Endothelial cell of umbilical vein (primary cell): ENCODE results near the gene DENND1A. TPM values are rescaled to one million over a fixed set of nuclear protein-coding genes. Genes with fewer than 3 reads are reported as not detected.
"Not testable (repeated sequence)": the region's sequence is repeated elsewhere in the genome, so short reads cannot be mapped to it uniquely, and the experiment has no call there.

Experiments used
- BruUV-seq: library from RNA; stranded (reverse); fragments of 400-500 nt; replicated peaks from 2 replicates; lab custom pipeline; 2021; lab: Mats Ljungman, UMichigan
- CTCF ChIA-PET: fragments of 300-600, 350-600 bp; sonication (Branson Sonifier 250); formaldehyde crosslinking; loops from one replicate; lab custom pipeline; 2021; ENCODE audit warnings: antibody characterized with exemption, inconsistent platforms; lab: Charles Lee
- POLR2A ChIA-PET: fragments of 300-600, 350-600 bp; sonication (Branson Sonifier 250); formaldehyde crosslinking; loops from one replicate; lab custom pipeline; 2021; ENCODE audit warnings: antibody characterized with exemption, inconsistent platforms; lab: Charles Lee
- DNase-seq: peaks from one replicate; pipeline ENCODE4 v3.0.0-alpha.2; 2011; ENCODE audit warnings: low read depth, low spot score
- FAIRE-seq: peaks from 2 replicates; lab custom pipeline; 2011; peaks lifted over from hg19 to GRCh38; lab: Jason Lieb, UNC
- H2AFZ ChIP-seq: 2 replicates; pipeline ENCODE4 v1.6.0; 2012; ENCODE audit warnings: low read depth, low read length, control low read depth, inconsistent platforms
- H3K27ac ChIP-seq: 2 replicates; pipeline ENCODE4 v1.5.1; 2011; ENCODE audit warnings: low read depth, mild to moderate bottlenecking, control low read depth, low read length, moderate library complexity; ENCODE audit not compliant: insufficient read depth
- H3K27me3 ChIP-seq, 2 experiments: 2 replicates each; pipeline versions ENCODE4 v1.6.0 to v1.6.1; 2011; ENCODE audit warnings: low read length in 2 of 2, mixed read lengths in 1 of 2; ENCODE audit not compliant: control insufficient read depth in 2 of 2, insufficient read depth in 2 of 2
- H3K36me3 ChIP-seq, 2 experiments: 2 replicates in 1 of 2; 3 replicates in 1 of 2; pipeline ENCODE4 v1.5.1; 2011; ENCODE audit warnings: low read length in 2 of 2, mild to moderate bottlenecking in 1 of 2, moderate library complexity in 1 of 2; ENCODE audit not compliant: control insufficient read depth in 2 of 2, insufficient read depth in 2 of 2; ENCODE audit errors: extremely low read depth in 1 of 2
- H3K4me1 ChIP-seq: 3 replicates; pipeline ENCODE4 v1.5.1; 2011; ENCODE audit warnings: mild to moderate bottlenecking, low read length; ENCODE audit not compliant: control insufficient read depth, insufficient read depth; ENCODE audit errors: extremely low read depth
- H3K4me2 ChIP-seq: 2 replicates; pipeline ENCODE4 v1.6.1; 2011; ENCODE audit warnings: low read length, control low read depth, mixed read lengths; ENCODE audit not compliant: insufficient read depth
- H3K4me3 ChIP-seq, 3 experiments: fragments of 200-600 bp in 1 of 3; sonication (generic), shearing (Covaris generic) in 1 of 3; replicated peaks in 1 of 3; 2 replicates each; pipeline ENCODE4 v1.5.1; 2011 to 2016; ENCODE audit warnings: control low read depth in 3 of 3, low read length in 3 of 3, mild to moderate bottlenecking in 2 of 3, inconsistent platforms in 1 of 3, low read depth in 1 of 3, moderate library complexity in 1 of 3; ENCODE audit not compliant: insufficient read depth in 1 of 3
- H3K79me2 ChIP-seq: 2 replicates; pipeline ENCODE4 v1.6.0; 2012; ENCODE audit warnings: low read length, inconsistent platforms; ENCODE audit not compliant: control insufficient read depth, insufficient read depth
- H3K9ac ChIP-seq: replicated peaks from 2 replicates; pipeline ENCODE3; 2011; ENCODE audit warnings: low read length, control low read depth; ENCODE audit not compliant: insufficient read depth; ENCODE audit errors: extremely low read depth
- H3K9me1 ChIP-seq: replicated peaks from 3 replicates; pipeline ENCODE4 v1.6.0; 2011; ENCODE audit warnings: mild to moderate bottlenecking, low read length; ENCODE audit not compliant: control insufficient read depth, insufficient read depth; ENCODE audit errors: extremely low read depth
- H3K9me3 ChIP-seq: replicated peaks from 2 replicates; pipeline ENCODE4 v1.5.1; 2012; ENCODE audit warnings: low read length, inconsistent platforms; ENCODE audit not compliant: control insufficient read depth, insufficient read depth
- H4K20me1 ChIP-seq: replicated peaks from 2 replicates; pipeline ENCODE3; 2011; ENCODE audit warnings: mild to moderate bottlenecking, low read length; ENCODE audit not compliant: control insufficient read depth, insufficient read depth; ENCODE audit errors: extremely low read depth
- CTCF ChIP-seq, 2 donors: IDR thresholded peaks; 1 replicate in 1 of 2; 2 replicates in 1 of 2; pipeline ENCODE4 v1.5.1; 2011; ENCODE audit warnings: low read length in 2 of 2, mild to moderate bottlenecking in 2 of 2, moderate library complexity in 2 of 2, control low read depth in 1 of 2, inconsistent platforms in 1 of 2, low read depth in 1 of 2; ENCODE audit not compliant: insufficient read depth in 1 of 2; ENCODE audit errors: extremely low read depth in 1 of 2
- EZH2 ChIP-seq: IDR thresholded peaks from 2 replicates; pipeline ENCODE4 v1.6.1; 2012; ENCODE audit warnings: borderline replicate concordance, low read depth, mild to moderate bottlenecking, moderate library complexity, low read length, inconsistent platforms; ENCODE audit not compliant: severe bottlenecking
- FOS ChIP-seq: IDR thresholded peaks from 2 replicates; pipeline ENCODE4 v1.6.1; 2011; ENCODE audit warnings: mild to moderate bottlenecking, low read length, moderate library complexity, borderline replicate concordance; ENCODE audit not compliant: insufficient read depth
- GATA2 ChIP-seq: IDR thresholded peaks from 2 replicates; pipeline ENCODE4 v1.7.0; 2011; ENCODE audit warnings: low read depth, mild to moderate bottlenecking, moderate library complexity, mixed read lengths, low read length; ENCODE audit not compliant: insufficient read length, insufficient read depth
- JUN ChIP-seq: IDR thresholded peaks from 2 replicates; pipeline ENCODE4 v1.6.1; 2011; ENCODE audit warnings: borderline replicate concordance, low read depth; ENCODE audit not compliant: insufficient read length, insufficient read depth
- POLR2A ChIP-seq: IDR thresholded peaks from 2 replicates; pipeline ENCODE4 v1.6.1; 2012; ENCODE audit warnings: low read depth, mild to moderate bottlenecking, control low read depth, low read length
- POLR2AphosphoS5 ChIP-seq: IDR thresholded peaks from 2 replicates; pipeline ENCODE4 v1.6.1; 2012; ENCODE audit warnings: low read depth, mild to moderate bottlenecking, control low read depth, low read length, moderate library complexity; ENCODE audit not compliant: insufficient read depth
- dilution Hi-C: fragments of 300-500 bp; cut with MboI; formaldehyde crosslinking; loops from one replicate; pipeline ENCODE4 v1.15.0; 2019; ENCODE audit warnings: low sequenced_read_pairs; ENCODE audit not compliant: extremely low pct_ligation_motif_present
- intact Hi-C: fragments of 100-400 bp; cut with micrococcal nuclease; formaldehyde crosslinking; loops from one replicate; pipeline ENCODE4 v1.10.0; 2022
- polyA plus RNA-seq, 4 experiments: library from polyadenylated mRNA; depleted of rRNA in 3 of 4; stranded (reverse) in 3 of 4; unstranded in 1 of 4; fragments of >200 nt; gene quantifications; 2 replicates each; pipeline versions ENCODE4 v1.2.1 to v1.2.3, GENCODE V29; 2011 to 2012; ENCODE audit warnings: missing spikeins in 1 of 4
- total RNA-seq: library from RNA; stranded (reverse); gene quantifications from 2 replicates; pipeline ENCODE4 v1.2.3, GENCODE V29; 2021
- TF ChIP-seq, protein P1 (sequence below): IDR thresholded peaks from 2 replicates; pipeline ENCODE4 v1.6.1; 2011; ENCODE audit not compliant: insufficient read depth, insufficient read length

Gene DENND1A
- total and polyA plus RNA-seq, 2 donors (not counting 3 experiments of a cell fraction or from before 2014, with no cell fraction given), result 18.5 to 24.5 TPM

- Histone ChIP-seq H3K9ac (no peak overlapping the region), H3K4me3 (no peak overlapping the region), H2AFZ (peak overlapping the region; percentile 16), H3K4me2 (peak overlapping the region; percentile 63), H4K20me1 (no peaks in the 10 kb centered on the region), H3K9me1 (no peaks in the 10 kb centered on the region), H3K9me3 (no peaks in the 10 kb centered on the region), H3K36me3 (no peaks in the 10 kb centered on the region), H3K27me3 (no peaks in the 10 kb centered on the region), H3K27ac (peak overlapping the region; percentile 29), H3K4me1 (peaks cover 36% of the 10 kb centered on the region), H3K79me2 (no peaks in the 10 kb centered on the region)
- intact Hi-C loops (loop anchor here (10.0 kb wide), 1 partner anchor 272 kb away; no protein-coding TSS in a partner anchor), dilution Hi-C loops (no loop called here)
- peak; percentile 89 for DNase-seq
- no TSS peak for BruUV-seq
- ChIA-PET CTCF (no interaction called here), POLR2A (interaction anchor here (0.6 kb wide), 1 partner anchor 1866 kb away, joined by 4 read pairs; no protein-coding TSS in a partner anchor)
- FAIRE-seq, result peak; percentile 66
- TF ChIP-seq GATA2 (peak; percentile 55), POLR2AphosphoS5 (peak; percentile 43), EZH2 (no peak), JUN (peak; percentile 48), FOS (peak; percentile 52), POLR2A (no peak), CTCF (IDR thresholded peaks at IDR 0.05; ENCODE audit: extremely low read depth in 1 of 2, insufficient read depth in 1 of 2, low read depth in 1 of 2, low read length in 2 of 2) (no peak)
- TF ChIP-seq, protein P1, sequence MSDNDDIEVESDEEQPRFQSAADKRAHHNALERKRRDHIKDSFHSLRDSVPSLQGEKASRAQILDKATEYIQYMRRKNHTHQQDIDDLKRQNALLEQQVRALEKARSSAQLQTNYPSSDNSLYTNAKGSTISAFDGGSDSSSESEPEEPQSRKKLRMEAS, result no peak
Observed at GRCh38 chr9:123816817-123817472, 113.0 kb downstream of the DENND1A start.

DNA sequence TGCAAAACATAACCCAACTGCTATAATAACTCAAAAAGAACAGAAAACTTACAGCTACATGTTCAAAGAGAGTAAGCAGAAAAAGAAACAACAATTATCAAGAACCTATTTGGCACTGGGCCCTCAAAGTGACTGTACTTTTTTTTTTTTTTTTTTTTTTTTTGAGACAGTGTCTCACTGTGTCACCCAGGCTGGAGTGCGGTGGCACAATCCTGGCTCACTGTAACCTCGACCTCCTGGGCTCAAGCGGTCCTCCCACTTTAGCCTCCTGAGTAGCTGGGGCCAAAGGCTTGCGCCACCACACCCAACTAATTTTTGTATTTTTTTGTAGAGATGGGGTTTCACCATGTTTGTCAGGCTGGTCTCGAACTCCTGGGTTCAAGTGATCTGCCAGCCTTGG, 114.1 kb downstream of the DENND1A start:
- dilution Hi-C loops, result not testable (repeated sequence)
- intact Hi-C loops, result loop anchor here (2.0 to 10.0 kb wide), 2 partner anchors 115 to 271 kb away; partner anchors contain the start of gene DENND1A
- CTCF ChIA-PET, result interaction anchor here (0.7 to 2.8 kb wide), 3 partner anchors 9 to 251 kb away, joined by 3 to 11 read pairs (median 3); no protein-coding TSS in a partner anchor

More for the DNA sequence above, 114.1 kb downstream of the DENND1A start:
- POLR2A ChIA-PET, result interaction anchor here (0.7 kb wide), 1 partner anchor 19 kb away, joined by 6 read pairs; no protein-coding TSS in a partner anchor
- not testable (repeated sequence) for H2AFZ ChIP-seq, H3K27me3 ChIP-seq, H3K36me3 ChIP-seq, FAIRE-seq, BruUV-seq, H3K9me3 ChIP-seq, H3K9me1 ChIP-seq, H3K9ac ChIP-seq, H3K4me3 ChIP-seq, H4K20me1 ChIP-seq, H3K4me2 ChIP-seq, H3K27ac ChIP-seq, H3K79me2 ChIP-seq, DNase-seq
- peaks cover 36% of the 10 kb centered on the region for H3K4me1 ChIP-seq
